H1 (cell line): ENCODE results near the gene ZNF433. TPM values are rescaled to one million over a fixed set of nuclear protein-coding genes. Genes with fewer than 3 reads are reported as not detected.
A peak's percentile ranks its signal among the peaks of the same experiment; 100 is the strongest.

Source experiments
- ASH2L ChIP-seq: fragments of 200-600, 300-600 bp; sonication (generic); IDR thresholded peaks from one replicate; pipeline ENCODE4 v1.7.1; 2017; ENCODE audit warnings: low read length
- CHD7 ChIP-seq: fragments of 300-600 bp; sonication (generic); IDR thresholded peaks from 2 replicates; pipeline ENCODE4 v1.7.1; 2012; ENCODE audit warnings: low read length, moderate library complexity, mild to moderate bottlenecking, inconsistent platforms; ENCODE audit not compliant: insufficient replicate concordance
- GTF2F1 ChIP-seq: IDR thresholded peaks from 2 replicates; pipeline ENCODE4 v1.6.1; 2012; ENCODE audit warnings: low read depth, low read length, improper control_type of control experiment, borderline replicate concordance
- KDM1A ChIP-seq: fragments of 200-600, 300-600 bp; sonication (generic); IDR thresholded peaks from 2 replicates; pipeline ENCODE4 v1.7.1; 2016; ENCODE audit warnings: mild to moderate bottlenecking, low read length, borderline replicate concordance
- KDM4A ChIP-seq: IDR thresholded peaks from one replicate; pipeline ENCODE4 v1.7.1; 2012; ENCODE audit warnings: low read depth, mild to moderate bottlenecking, moderate library complexity, low read length, inconsistent platforms; ENCODE audit not compliant: severe bottlenecking
- NANOG ChIP-seq: IDR thresholded peaks from 2 replicates; pipeline ENCODE4 v1.6.1; 2011; ENCODE audit warnings: low read length, low read depth, mild to moderate bottlenecking, inconsistent platforms; ENCODE audit not compliant: insufficient read depth, poor library complexity, severe bottlenecking
- POU5F1 ChIP-seq: IDR thresholded peaks from 2 replicates; pipeline ENCODE4 v1.6.1; 2011; ENCODE audit warnings: low read depth, mild to moderate bottlenecking, low read length, moderate library complexity
- TAF7 ChIP-seq: optimal IDR thresholded peaks from 2 replicates; pipeline ENCODE3; 2011; ENCODE audit warnings: low read depth, mild to moderate bottlenecking, inconsistent platforms, low read length, moderate library complexity, borderline replicate concordance
- TEAD4 ChIP-seq: IDR thresholded peaks from 2 replicates; pipeline ENCODE4 v1.6.1; 2012; ENCODE audit warnings: low read depth, low read length, inconsistent platforms, mixed read lengths
- polyA plus RNA-seq, 7 experiments: library from polyadenylated mRNA; depleted of rRNA in 3 of 7; stranded (reverse) in 5 of 7; unstranded in 2 of 7; fragments of >200 nt in 5 of 7; fragments of 200-250 nt in 2 of 7; gene quantifications; 1 replicate in 5 of 7; 2 replicates in 1 of 7; 4 replicates in 1 of 7; pipeline versions ENCODE4 v1.2.1 to v1.2.3, GENCODE V29; 2011 to 2013; ENCODE audit warnings: missing spikeins in 2 of 7, mixed read lengths in 2 of 7
- total RNA-seq: library from RNA; stranded (reverse); fragmentation: NEBNext Ultra II Directional; extraction: Animal tissue kit (Norgen Biotek cat#: 25700); gene quantifications from 2 replicates; pipeline ENCODE4 v1.2.1, GENCODE V29; 2021

ZNF433 gene
- total and polyA plus RNA-seq, 2 of the 8 experiments (the other 6 are each of a cell fraction or from before 2014, with no cell fraction given): 0.68 to 1.8 TPM

GRCh38 chr19:12035220-12036172 is at the start of gene ZNF433 (continued):
- peak; percentile 21 for TF ChIP-seq NANOG
- no peak for TF ChIP-seq CHD7
- peak; percentile 97 for TF ChIP-seq ASH2L
- TF ChIP-seq TAF7: peak; percentile 33
- TF ChIP-seq KDM1A: no peak; the same call in 1 of the 2 replicates
- TF ChIP-seq POU5F1: no peak
- no peak for TF ChIP-seq TEAD4
- TF ChIP-seq KDM4A: peak; percentile 71
- no peak for TF ChIP-seq GTF2F1
